Activated CD4-positive, CD25-positive, alpha-beta regulatory T cell (primary cell): ENCODE measurements around the gene DELE1.

ENCODE experiments used
- DNase-seq, 4 experiments: peaks; one replicate each; lab custom pipeline; 2025; lab: John Stamatoyannopoulos, UW

Gene DELE1

DNA sequence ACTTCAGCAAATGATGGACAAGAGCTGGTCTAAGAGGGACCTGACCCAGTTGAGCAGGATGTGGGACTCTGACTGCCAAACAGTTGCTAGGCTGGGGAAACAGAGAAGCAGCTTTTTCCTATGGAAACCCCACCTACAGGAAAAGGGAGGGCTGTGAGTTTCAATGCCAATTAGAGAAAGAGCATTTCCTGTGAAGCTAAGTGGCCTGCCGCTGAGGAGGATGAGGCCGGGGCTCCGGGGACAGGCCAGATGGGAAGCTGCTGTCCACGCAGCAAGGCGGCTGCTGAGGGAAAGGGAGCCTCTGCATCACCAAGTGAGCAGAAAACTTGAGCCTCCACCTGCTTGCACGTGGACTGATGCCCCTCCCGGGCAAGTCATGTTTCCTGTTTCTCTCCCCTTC lies 34.4 kb downstream of the DELE1 start, which contains the start of gene PCDH12:
Gene PCDH12, minus strand, starts transcription at position 90 of the 400 bp plus-strand sequence. CDS start 351 bp downstream, outside the sequence.
- DNase-seq, result no peak

DNA sequence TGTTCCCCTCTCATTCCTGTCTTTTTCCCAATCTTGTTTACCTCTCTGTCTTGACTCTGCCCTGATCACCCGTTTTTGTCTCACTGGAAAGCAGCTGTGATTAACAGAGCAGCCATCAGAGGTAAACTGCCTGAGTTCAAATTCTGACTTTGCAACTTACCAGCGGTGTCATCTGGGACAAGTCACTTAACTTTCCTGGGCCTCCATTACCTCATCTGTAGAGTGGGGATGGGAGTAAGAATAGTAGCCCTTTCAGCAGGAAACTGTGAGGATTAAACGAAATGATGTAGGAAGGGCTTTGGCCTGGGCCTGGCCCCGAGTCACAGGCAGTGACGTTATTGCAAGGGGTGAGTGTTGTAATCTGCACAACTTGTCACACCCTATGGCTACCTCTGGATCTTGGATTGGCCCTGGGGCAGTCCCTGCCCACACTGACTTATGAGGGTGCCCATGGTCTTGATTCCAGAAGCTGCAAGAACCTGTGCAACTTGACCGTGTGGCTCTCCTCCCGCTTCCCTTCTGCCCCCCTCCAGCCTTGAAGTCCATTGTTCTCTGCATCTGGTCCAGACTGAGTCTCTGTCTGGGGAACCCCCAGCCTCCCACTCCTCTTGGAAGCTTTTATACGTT lies 35.0 kb downstream of the DELE1 start:
- no peak for DNase-seq

DNA sequence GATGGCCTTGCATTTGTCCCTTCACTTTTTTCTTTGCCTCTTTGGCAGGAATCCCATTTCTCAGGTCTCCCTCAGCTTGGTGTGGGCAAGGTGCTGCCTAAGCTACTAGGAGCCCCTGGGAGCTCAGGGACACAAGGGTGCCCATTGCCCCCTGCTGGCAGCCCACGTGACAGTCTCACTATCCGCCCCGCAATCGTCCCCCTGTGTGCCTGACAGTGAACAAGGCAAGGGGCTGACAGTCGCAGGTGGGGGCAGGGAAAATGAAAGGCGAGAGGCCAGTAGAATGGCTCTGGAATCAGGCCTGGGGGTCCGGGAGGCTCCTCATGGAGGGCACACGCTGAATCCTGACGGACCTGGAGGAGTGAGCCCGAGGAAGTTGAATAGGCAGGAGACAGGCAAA lies 36.3 kb downstream of the DELE1 start:
- DNase-seq, result no peak

DNA sequence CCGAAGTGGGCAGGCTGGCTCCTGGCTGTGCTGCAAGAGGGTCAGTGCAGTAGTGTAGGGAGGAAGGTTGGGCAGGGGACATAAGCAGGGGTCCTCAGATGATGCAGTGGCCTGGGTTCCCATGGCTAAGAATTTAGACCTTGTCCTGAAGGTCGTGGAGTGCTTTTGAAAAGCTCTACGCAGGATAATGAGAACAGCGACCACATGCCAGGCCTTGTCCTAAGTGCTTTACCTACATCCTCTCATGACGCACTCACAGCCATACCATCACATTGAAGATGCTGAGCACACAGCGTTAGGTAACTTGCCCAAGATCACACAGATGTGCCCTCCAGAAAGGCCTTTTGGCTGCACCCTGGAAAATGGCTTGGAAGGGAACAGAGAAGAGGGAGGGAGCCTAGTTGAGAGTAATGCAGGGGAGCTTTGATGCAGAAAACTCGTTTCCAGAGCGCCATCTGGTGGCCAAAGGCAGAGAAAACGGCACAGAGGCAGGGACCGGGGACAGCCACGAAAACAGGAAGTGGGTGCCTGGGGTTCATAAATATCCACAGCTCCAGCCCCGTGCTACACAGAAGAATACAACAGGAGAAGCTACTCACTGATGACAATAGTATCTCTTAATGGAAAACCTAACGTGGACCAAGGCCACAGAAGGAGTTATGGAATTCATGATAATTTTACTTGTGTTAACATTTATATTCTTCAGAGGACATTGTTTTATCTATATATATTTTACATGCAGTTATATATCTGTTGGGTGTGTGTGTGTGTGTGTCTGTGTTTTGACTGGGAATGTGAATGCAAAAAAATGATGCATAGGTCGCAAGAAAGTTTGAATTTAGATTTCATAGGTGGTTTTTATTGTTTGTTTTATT lies 37.0 kb downstream of the DELE1 start:
- DNase-seq, result peak; percentile 77 to 93 (median 81)

DNA sequence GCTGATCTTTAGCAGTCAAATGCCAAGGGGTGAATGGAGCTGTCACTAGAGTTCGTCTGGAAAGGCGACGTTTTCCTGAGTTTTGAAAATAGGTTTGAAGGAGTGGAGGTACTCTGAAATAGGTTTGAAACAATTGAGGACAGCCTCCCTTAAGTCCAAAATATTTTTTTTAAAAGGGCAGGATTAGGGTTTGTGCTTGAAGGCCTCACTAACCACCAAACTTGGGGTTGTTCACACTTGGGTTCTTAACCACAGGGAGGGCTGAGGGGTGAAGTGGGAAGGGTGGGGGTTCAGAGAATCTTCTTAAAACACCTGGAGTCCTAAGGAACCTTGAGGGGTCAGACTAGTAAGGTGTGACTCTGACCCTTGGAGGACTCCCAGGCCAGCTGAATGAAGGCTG lies 37.8 kb downstream of the DELE1 start:
- no peak for DNase-seq

DNA sequence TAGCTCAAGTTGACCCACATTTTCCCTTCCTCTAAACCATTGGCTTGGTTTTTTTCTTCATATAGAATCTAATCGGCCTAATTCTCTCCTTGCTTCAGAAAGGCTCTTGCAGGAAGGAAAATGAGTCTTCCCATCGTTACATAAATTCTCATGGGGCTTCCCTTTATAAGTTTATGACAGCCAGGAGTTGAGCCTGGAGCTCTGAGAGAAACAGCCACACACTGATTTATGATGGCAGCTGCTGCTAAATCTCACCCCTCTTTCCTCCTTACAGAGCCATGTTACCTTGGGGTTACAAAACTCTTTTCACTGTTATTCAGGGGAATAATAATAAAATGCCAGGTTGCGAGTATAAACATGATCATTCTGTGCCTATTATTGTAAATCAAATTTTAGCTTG lies 40.0 kb downstream of the DELE1 start:
- DNase-seq, result no peak

DNA sequence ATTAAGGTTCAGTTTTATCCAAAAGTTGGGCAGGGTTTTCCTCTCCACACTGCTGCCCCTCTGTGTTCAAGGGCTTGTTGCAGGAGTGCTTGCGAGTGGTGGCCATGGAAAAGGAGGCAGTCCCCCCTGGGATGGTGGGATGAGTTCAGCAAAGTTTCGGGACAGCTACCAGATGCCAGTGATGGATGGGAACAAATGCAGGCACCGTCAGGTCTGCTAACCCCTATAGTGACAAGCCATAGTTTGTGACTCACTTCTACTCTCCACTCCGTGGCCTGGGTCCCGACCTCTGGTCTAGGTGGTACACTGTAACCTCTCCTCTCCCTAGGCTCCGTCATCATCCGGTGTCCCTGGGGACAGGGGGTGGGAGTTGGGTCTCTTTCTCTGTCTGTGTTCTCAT lies 41.4 kb downstream of the DELE1 start:
- DNase-seq, result no peak

DNA sequence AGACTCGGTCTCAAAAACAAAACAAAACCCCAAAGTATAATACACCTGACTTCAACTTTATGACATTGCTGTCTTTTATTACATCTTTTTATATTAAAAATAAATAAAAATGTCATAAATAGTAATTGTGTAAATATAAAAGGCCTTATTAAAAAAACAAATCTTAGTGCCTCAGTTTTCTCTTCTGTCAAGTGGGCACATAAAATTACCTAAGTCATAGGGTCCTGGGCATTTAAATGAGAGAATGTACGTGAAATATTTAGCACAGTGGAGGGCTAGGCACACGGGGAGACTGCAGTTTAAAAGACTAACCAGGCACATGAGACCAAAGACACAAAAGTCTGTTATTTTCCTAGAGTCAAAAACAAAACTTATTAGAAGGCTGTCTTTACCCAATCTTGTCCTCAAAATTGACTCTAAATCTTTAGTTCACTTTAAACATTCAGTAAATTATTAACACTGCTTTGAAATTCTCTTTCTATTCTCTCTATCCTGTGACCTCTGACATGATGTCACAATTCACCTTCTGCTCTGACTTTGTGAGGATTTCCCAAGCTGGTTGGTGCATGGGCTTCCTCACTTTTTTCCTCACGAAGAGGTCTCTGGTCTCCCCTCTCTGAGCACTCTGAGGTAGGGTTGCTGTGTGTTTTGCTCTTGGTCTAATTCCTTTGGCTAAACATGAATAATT lies 42.7 kb downstream of the DELE1 start:
- no peak for DNase-seq

DNA sequence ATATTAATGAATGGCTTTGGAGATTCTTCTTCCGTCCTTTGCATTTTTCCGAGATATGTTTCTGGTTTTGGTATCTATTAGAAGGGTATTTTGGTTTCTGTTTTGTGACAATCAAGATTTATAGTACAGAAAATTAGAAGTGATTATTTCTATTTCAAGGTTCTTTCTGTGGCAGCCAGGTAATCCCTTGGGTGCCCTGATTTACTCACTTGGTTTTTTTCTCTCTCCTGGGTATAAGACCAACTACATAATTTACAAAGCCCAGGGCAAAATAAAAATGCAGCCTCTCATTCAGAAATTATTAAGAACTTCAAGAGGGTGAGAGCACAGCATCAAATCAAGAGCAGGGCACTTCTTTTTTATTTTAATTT lies 43.3 kb downstream of the DELE1 start:
- DNase-seq, result no peak

DNA sequence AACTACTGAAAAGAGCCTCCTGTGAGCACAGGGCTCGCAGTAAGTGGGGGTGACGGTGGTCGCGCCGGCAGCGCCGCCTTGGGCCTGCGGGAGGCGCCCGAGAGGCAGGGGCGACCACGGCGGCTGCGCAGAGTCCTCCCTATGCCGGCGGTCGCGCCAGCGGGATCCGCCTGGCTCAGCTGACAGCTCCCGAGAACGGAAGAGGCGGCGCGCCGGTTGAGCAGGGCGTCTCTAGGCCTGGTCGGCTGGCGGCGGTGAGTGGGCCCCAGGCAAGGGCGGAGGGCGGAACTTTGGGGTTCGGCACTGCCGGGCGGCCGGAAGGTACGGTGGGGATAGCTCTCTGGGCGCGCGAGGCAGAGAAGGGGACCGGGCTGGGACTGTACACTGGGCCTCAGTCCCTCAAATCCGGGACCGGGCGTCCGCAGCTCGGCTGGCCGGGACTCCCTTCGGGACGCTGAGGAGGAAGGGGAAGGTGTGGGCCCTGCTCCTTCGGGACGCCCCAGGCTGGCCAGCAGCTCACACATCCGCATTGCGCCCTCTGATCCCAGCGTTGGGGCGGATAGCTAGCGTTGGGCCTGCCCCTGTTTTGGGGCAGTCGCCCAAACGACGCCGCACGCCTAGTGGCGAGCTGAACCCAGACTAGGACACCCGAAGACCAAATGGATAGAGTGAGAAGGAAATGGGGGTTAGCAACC lies 45.4 kb downstream of the DELE1 start, which contains the start of gene RNF14:
Gene RNF14, plus strand, starts transcription at position 192 of the 695 bp plus-strand sequence. CDS start 4,484 bp downstream, outside the sequence.
- DNase-seq, result peak; percentile 84 to 88 (median 85)

DNA sequence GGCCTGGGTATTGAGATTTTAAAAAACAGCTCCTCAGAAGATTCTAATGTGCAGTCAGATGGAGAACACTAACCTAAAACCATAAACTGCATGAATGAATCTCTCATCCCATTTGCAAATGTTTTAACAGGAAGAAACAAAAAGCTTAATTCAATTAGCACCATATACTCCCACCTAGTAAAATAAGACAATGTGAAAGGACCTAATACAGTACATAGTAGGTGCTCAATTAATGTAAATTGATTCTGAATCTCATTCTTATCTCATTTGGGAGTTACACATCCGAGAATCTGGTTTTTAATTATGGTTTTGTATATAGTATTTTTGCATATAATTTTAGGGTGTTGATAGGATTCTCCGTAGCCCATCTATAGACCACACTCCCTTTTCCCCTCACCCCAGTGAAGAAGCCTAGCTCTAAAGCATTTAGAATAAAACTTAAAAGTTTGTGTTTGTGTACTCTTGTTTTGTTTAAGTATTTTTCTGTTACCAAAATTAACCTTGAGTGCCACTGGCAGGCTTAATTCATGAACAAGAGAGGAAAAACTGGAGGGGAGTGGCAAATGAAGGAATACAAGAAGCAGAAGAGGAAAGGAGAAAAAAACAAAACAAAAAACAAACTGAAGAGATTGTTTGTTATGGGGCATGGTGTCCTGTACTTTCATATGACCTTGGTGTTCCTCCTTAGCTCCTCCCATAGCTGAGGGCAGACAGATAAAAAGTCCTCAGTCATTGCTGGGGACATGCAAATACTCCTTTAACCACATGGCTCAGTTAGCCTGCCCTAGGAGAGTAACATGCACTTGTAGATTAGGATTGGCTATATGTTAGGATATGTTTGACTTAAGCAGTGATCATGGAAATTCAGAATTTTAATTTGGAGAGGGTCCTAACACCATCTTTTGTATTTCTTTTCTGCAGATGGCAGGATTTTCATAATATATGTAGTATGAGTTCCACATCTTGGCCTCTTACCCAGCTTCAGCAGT lies 46.4 kb downstream of the DELE1 start:
- no peak for DNase-seq

DNA sequence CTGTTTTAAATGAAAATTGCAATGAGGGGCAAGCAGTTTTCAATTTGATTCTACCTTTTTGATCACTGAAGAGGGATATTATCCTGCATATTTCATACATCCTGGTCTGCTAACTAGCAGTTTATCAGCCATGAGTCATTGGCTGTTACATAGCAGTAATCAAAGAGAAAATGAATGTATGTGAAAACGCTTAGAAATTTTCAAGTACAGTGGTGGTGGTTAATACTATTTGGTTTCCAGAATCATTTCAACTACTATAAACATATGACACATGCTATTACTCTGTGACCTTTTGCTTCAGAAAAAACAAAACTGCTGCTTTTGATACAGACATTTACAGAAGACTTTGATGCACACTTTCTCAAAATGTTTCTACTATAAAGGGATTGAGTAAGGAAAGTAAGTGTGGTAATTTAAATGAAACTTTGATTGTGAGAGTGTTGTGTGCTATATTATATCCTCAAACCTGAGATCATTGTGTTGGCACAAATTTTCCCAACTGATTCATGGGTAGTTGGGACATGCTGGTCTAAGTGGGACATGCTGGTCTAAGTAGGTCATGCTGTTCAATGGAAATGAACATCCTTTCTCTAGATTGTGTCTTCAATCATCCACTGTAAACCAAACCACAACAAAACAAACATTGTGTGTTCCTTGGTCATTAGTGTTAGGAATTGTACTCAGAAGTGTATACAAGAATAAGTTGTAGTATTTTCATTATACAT lies 50.4 kb downstream of the DELE1 start:
- no peak for DNase-seq

DNA sequence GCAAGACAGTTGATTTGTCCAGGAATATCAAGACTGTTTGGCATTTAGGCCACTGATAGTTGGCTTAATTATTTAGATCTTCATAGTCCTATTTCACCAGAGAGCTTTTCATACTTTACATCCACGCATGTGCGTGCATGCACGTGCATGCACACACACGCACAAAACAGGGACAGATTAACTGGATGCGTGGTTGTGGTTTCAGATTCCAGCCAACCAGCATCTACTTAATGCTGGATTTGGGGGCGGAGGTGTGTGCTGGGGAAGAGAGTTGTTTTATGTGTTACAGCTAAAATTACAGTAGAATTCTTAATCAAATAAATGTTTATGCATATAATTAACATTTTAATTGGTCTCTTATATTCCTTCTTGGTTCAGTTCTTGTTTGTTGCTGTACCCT lies 52.5 kb downstream of the DELE1 start:
- DNase-seq, result no peak

DNA sequence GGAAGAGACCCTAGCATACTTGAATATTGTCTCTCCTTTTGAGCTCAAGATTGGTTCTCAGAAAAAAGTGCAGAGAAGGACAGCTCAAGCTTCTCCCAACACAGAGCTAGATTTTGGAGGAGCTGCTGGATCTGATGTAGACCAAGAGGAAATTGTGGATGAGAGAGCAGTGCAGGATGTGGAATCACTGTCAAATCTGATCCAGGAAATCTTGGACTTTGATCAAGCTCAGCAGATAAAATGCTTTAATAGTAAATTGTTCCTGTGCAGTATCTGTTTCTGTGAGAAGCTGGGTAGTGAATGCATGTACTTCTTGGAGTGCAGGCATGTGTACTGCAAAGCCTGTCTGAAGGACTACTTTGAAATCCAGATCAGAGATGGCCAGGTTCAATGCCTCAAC lies 54.7 kb downstream of the DELE1 start:
- DNase-seq, result no peak

DNA sequence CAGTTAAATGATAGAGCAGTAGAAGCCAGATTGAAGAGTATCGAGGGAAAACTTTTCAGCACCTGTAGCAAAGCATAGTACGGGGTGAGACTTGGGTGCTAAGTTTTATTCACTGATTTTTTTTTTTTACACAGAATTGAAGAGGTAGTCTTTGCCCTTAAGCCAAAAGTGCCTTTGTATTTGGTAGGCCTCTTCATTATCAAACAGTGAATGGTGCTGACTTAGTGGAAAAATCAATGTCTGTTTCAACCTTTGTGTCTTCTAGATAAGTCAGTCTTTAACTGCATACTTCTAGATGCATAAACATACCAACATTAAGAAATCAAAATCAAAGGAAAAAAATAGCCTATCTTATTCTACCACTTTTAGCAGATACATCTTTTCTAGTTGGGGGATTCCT lies 59.0 kb downstream of the DELE1 start:
- no peak for DNase-seq

DNA sequence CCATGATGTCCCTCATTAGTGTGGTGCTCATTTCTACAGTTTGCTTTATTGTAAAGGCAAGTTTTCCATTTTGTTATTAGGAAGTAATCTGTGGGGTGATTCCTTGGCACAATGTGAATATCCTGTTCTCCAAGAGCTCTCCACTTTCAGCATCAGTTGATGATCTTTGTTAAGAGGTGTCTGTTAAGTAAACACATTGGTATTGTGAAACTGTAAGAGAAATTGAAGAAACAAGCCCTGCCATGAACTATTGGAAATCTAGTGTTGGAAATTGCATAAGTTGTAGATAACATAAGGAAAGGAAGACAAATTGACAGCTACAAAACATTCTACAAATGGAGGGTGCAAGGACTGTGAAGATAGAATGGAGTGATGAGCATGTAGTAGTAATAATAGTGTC lies 62.4 kb downstream of the DELE1 start:
- no peak for DNase-seq

DNA sequence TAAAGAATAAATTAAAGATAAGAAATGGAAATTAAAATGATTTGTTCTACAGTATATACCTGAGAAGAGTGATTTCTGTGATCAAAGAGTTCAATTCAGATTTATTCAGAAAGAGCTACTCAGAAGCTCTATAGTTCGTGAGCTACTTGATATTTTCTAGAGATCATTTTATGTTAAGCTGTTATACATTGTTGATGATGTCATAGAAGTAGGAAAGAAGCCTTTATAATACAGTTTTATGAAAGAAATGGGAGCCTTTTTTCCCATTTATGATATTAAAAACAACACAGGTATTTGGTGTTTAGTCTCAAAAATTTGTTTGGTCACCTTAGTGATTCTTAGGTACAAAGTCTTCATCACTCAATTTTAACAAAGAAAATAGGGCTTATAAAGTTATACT lies 66.0 kb downstream of the DELE1 start:
- DNase-seq, result no peak
